ENCODE data around the gene FSIP1. TPM values are rescaled to one million over a fixed set of nuclear protein-coding genes. Genes with fewer than 3 reads are reported as not detected.

The FSIP1 gene
- total RNA-seq, 4 donors from 2014 or later: 0.38 to 0.91 (median 0.57) TPM; not detected in 1

DNA sequence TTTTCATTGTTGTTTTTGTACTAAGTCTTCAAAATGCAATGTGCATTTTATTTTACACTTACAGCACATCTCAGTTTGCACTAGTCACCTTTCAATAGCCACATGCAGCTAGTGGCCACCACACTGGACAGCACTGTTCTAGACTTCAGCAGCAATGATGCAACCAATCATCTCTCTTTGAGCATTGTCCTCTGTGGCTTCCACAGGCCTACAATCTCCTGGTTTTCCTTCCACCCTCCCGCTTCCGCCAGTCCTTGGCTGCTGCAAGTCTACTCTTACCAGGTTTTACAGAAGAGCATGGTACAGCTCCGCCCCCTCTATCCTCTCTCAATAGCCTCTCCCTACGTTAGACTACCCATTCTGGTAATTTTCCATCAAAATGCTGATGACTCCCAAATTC lies 25.1 kb upstream of the FSIP1 start:
- H3K27me3 ChIP-seq: no peaks in the 10 kb centered on the region
- no peaks in the 10 kb centered on the region for H3K9me3 ChIP-seq
- H3K4me1 ChIP-seq: peaks cover 0 to 10% (median 0%) of the 10 kb centered on the region in 3 donors
- DNase-seq: no peak
- intact Hi-C loops (cut with DNase I): loop anchor here (10.0 kb wide), 1 partner anchor 67 kb away; no protein-coding TSS in a partner anchor
- H3K4me3 ChIP-seq: no peak overlapping the region
- no peaks in the 10 kb centered on the region for H3K36me3 ChIP-seq
- 85 to 92% methylated on average over 4 of the region's 4 CpGs for WGBS, 2 donors
- TF ChIP-seq CTCF (IDR thresholded peaks at IDR 0.05): no peak
- TF ChIP-seq POLR2A (IDR thresholded peaks at IDR 0.05): no peak
- H3K27ac ChIP-seq: no peak overlapping the region

GRCh38 chr15:39804026-39804425 lies 21.4 kb upstream of the FSIP1 start:
- no peak for DNase-seq
- Histone ChIP-seq H3K36me3 (no peaks in the 10 kb centered on the region), H3K27me3 (no peaks in the 10 kb centered on the region), H3K27ac (no peak overlapping the region), H3K4me3 (no peak overlapping the region), H3K9me3 (no peaks in the 10 kb centered on the region), H3K4me1 (peaks cover 0 to 10% (median 0%) of the 10 kb centered on the region in 3 donors)
- 18 to 29% methylated on average over 2 of the region's 2 CpGs for WGBS, 2 donors
- TF ChIP-seq CTCF (IDR thresholded peaks at IDR 0.05): no peak
- no peak for TF ChIP-seq POLR2A (IDR thresholded peaks at IDR 0.05)
- intact Hi-C loops (cut with DNase I): loop anchor here (10.0 kb wide), 1 partner anchor 71 kb away; no protein-coding TSS in a partner anchor

DNA sequence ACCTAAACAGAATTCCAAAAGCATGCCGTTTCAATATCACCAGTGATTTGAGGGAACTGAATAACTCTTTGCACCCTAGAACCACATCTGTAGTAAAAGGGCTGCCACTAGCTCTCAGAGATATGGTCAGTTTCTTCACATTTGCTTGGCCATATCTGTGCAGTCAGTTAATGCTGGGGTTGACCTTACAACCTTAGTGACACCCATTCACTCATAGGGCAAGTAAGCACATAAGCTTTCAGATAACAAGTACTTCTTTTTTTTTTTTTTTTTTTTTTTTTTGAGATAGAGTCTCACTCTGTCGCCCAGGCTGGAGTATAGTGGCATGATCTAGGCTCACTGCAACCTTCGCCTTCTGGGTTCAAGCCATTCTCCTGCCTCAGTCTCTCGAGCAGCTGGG lies 20.4 kb upstream of the FSIP1 start:
- Histone ChIP-seq H3K4me1 (peaks cover 0 to 10% (median 0%) of the 10 kb centered on the region in 3 donors), H3K27ac (no peak overlapping the region), H3K27me3 (no peaks in the 10 kb centered on the region), H3K4me3 (no peak overlapping the region), H3K36me3 (no peaks in the 10 kb centered on the region), H3K9me3 (no peaks in the 10 kb centered on the region)
- TF ChIP-seq POLR2A (IDR thresholded peaks at IDR 0.05) (no peak), CTCF (IDR thresholded peaks at IDR 0.05) (no peak)
- WGBS, 2 donors: 80 to 86% methylated on average over 4 of the region's 4 CpGs
- intact Hi-C loops (cut with DNase I): loop anchor here (10.0 kb wide), 1 partner anchor 72 kb away; no protein-coding TSS in a partner anchor
- no peak for DNase-seq

GRCh38 chr15:39801641-39802309 lies 19.1 kb upstream of the FSIP1 start:
- intact Hi-C loops (cut with DNase I): loop anchor here (10.0 kb wide), 1 partner anchor 73 kb away; no protein-coding TSS in a partner anchor
- 76 to 91% methylated on average over 12 to 15 of the region's 19 CpGs for WGBS, 2 donors
- no peaks in the 10 kb centered on the region for H3K27me3 ChIP-seq
- no peak overlapping the region for H3K27ac ChIP-seq
- TF ChIP-seq POLR2A (IDR thresholded peaks at IDR 0.05) (no peak), CTCF (IDR thresholded peaks at IDR 0.05) (peak in 5 of 6 experiments; percentile 22 to 52 (median 29))
- no peaks in the 10 kb centered on the region for H3K9me3 ChIP-seq
- no peaks in the 10 kb centered on the region for H3K36me3 ChIP-seq
- no peak for DNase-seq
- H3K4me1 ChIP-seq: peaks cover 0 to 10% (median 0%) of the 10 kb centered on the region in 3 donors
- H3K4me3 ChIP-seq: no peak overlapping the region

GRCh38 chr15:39799552-39800011 lies 16.9 kb upstream of the FSIP1 start:
- no peak overlapping the region for H3K4me3 ChIP-seq
- intact Hi-C loops (cut with DNase I): loop anchor here (10.0 kb wide), 1 partner anchor 75 kb away; no protein-coding TSS in a partner anchor
- no peak for TF ChIP-seq POLR2A (IDR thresholded peaks at IDR 0.05)
- no peak for TF ChIP-seq CTCF (IDR thresholded peaks at IDR 0.05)

More at GRCh38 chr15:39799552-39800011, 16.9 kb upstream of the FSIP1 start:
- no peak for DNase-seq
- Histone ChIP-seq H3K9me3 (no peaks in the 10 kb centered on the region), H3K4me1 (peaks cover 0 to 10% (median 0%) of the 10 kb centered on the region in 3 donors), H3K27me3 (no peaks in the 10 kb centered on the region), H3K27ac (no peak overlapping the region), H3K36me3 (no peaks in the 10 kb centered on the region)
- 62 to 71% methylated on average over 5 to 6 of the region's 6 CpGs for WGBS, 2 donors
